Myocyte (in vitro differentiated cells): ENCODE data around the gene KLHDC8B. TPM values are rescaled to one million over a fixed set of nuclear protein-coding genes. Genes with fewer than 3 reads are reported as not detected.
A peak's percentile ranks its signal among the peaks of the same experiment; 100 is the strongest.

ENCODE experiments used
- DNase-seq: peaks from one replicate; pipeline ENCODE4 v3.0.0-alpha.2; 2012; ENCODE audit warnings: low read depth
- total RNA-seq: library from RNA; depleted of rRNA; stranded (reverse); fragments of >200 nt; gene quantifications from 2 replicates; pipeline ENCODE4 v1.2.3, GENCODE V29; 2014

Gene KLHDC8B
- total RNA-seq, 1 donor from 2014 or later = 28.7 TPM

- DNase-seq = peak; percentile 13
Observed at GRCh38 chr3:49158103-49158709, 13.2 kb upstream of the KLHDC8B start.

GRCh38 chr3:49158792-49159191, 12.6 kb upstream of the KLHDC8B start:
- peak; percentile 64 for DNase-seq

GRCh38 chr3:49161197-49161596, 10.2 kb upstream of the KLHDC8B start:
- DNase-seq = no peak

GRCh38 chr3:49161808-49162530, 9.4 kb upstream of the KLHDC8B start:
- peak; percentile 33 for DNase-seq

- no peak for DNase-seq
Observed at GRCh38 chr3:49162751-49163419, 8.5 kb upstream of the KLHDC8B start.

- DNase-seq = no peak
Observed at GRCh38 chr3:49163609-49164008, 7.8 kb upstream of the KLHDC8B start.

- peak; percentile 6 for DNase-seq
Observed at GRCh38 chr3:49164983-49165720, 6.2 kb upstream of the KLHDC8B start.

- peak; percentile 81 for DNase-seq
Observed at GRCh38 chr3:49165771-49166751, 5.3 kb upstream of the KLHDC8B start, which contains the start of gene CCDC71. TSS of gene CCDC71 (minus strand) at chr3:49166331. CDS start at chr3:49164208, 2,123 bp downstream.

GRCh38 chr3:49166752-49167556, 4.4 kb upstream of the KLHDC8B start:
- no peak for DNase-seq

- no peak for DNase-seq
Observed at GRCh38 chr3:49170744-49171118, 667 bp upstream of the KLHDC8B start.

GRCh38 chr3:49171775-49172500, 540 bp downstream of the KLHDC8B start:
- peak; percentile 9 for DNase-seq

- DNase-seq = peak; percentile 83
Observed at GRCh38 chr3:49172551-49173041, 1.2 kb downstream of the KLHDC8B start.

- peak; percentile 64 for DNase-seq
Observed at GRCh38 chr3:49173116-49173791, 1.9 kb downstream of the KLHDC8B start.

- peak; percentile 64 for DNase-seq
Observed at GRCh38 chr3:49173792-49174170, 2.4 kb downstream of the KLHDC8B start.

GRCh38 chr3:49174397-49174985, 3.1 kb downstream of the KLHDC8B start:
- DNase-seq = no peak

- DNase-seq = no peak
Observed at GRCh38 chr3:49175530-49175929, 4.1 kb downstream of the KLHDC8B start.

- peak; percentile 18 for DNase-seq
Observed at GRCh38 chr3:49177073-49177472, 5.7 kb downstream of the KLHDC8B start.

GRCh38 chr3:49180116-49180515, 8.7 kb downstream of the KLHDC8B start:
- DNase-seq = no peak
